Measurements from ENCODE around the gene GALNT6.

The GALNT6 gene

DNA sequence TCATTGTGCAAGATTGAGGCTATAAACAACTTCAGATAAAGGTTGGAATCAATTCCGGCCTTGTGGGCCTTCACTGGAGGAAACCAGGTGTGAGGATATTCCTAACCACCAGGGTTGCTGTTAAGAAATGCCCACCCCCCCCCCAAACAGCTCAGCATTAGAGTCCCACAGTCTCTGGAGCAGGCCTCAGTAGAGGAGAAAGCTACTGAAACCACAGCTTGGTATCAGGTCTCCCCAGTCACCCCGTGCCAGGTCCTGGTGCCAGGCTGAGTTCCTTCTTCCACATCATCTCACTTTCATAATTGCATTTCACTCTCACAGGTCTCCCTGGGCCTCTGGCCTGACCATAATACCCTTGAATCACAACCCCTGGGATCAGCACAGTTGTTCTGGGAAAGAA is 12.5 kb downstream of the GALNT6 start:
- Histone ChIP-seq H3K36me3 (ENCODE audit: insufficient read depth, low read length) (peaks cover 4% of the 10 kb centered on the region; the same call in 1 of the 2 replicates), H3K9ac (ENCODE audit: low read depth, low read length, poor library complexity, severe bottlenecking) (no peak overlapping the region), H3K9me3 (ENCODE audit: insufficient read depth, low read depth, low read length) (no peaks in the 10 kb centered on the region), H3K4me1 (ENCODE audit: insufficient read depth, low read length, poor library complexity, severe bottlenecking) (peaks cover 65% of the 10 kb centered on the region), H3K27me3 (ENCODE audit: insufficient read depth, low read length, poor library complexity, severe bottlenecking) (no peaks in the 10 kb centered on the region), H3F3A (ENCODE audit: low read depth) (peaks cover 1% of the 10 kb centered on the region; the same call in 1 of the 2 replicates), H4K20me1 (ENCODE audit: insufficient read depth, low read length, poor library complexity, severe bottlenecking) (no peaks in the 10 kb centered on the region), H3K9me2 (replicated peaks; ENCODE audit: low read depth, low read length) (no peaks in the 10 kb centered on the region), H3K4me2 (ENCODE audit: low read depth, low read length, poor library complexity, severe bottlenecking) (peak overlapping the region; percentile 23), H3K4me3 (ENCODE audit: low read length, poor library complexity, severe bottlenecking) (no peak overlapping the region), H3K79me2 (ENCODE audit: insufficient read depth, low read length) (peaks cover 6% of the 10 kb centered on the region; the same call in 1 of the 2 replicates), H2AFZ (ENCODE audit: low read length) (no peak overlapping the region)
- no peak for TF ChIP-seq EZH2phosphoT487 (IDR thresholded peaks at IDR 0.05; ENCODE audit: borderline replicate concordance)
- TF ChIP-seq, protein P1, sequence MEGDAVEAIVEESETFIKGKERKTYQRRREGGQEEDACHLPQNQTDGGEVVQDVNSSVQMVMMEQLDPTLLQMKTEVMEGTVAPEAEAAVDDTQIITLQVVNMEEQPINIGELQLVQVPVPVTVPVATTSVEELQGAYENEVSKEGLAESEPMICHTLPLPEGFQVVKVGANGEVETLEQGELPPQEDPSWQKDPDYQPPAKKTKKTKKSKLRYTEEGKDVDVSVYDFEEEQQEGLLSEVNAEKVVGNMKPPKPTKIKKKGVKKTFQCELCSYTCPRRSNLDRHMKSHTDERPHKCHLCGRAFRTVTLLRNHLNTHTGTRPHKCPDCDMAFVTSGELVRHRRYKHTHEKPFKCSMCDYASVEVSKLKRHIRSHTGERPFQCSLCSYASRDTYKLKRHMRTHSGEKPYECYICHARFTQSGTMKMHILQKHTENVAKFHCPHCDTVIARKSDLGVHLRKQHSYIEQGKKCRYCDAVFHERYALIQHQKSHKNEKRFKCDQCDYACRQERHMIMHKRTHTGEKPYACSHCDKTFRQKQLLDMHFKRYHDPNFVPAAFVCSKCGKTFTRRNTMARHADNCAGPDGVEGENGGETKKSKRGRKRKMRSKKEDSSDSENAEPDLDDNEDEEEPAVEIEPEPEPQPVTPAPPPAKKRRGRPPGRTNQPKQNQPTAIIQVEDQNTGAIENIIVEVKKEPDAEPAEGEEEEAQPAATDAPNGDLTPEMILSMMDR (conservative IDR thresholded peaks at IDR 0.05; ENCODE audit: low read length), result no peak

DNA sequence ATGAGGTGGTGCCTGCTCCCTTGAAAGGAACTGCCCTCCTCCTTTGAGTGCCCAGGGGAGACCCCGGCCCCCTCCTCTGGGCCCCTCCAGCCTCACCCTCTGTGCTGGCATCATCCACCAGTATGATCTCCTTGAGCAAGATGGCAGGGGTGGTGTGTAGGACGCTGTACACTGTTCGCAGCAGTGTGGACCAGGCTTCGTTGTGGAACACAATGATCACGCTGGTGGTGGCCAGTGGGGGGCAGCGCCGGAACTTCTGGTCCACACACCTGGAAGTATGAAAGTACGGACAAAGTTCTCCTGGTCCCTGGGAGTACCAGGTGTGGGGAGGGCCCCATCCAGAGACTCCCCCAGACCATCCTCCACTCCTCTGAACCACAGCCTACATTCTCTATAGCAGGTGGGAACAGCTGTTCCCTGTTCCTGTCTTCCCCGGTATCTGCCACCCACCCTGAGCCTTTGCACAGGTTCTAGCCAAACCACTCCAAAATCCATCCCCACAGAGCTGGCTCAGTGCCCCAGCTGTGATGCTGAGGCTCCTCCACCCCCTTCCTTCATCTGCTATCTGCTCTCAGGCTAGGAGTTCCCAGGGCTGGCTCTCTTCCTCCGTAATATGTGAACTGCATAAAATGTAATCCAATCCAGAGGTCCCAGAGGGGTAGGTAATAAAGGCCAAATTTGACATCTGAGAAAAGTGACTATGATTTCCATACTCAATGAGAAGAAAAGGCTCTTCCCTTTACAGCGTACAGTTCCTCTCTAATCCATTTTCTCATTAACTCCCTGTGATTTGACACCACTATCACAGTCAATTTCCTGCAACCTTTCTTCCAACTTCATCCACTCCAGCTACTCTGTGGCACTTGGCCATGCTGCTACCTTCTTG is 13.9 kb downstream of the GALNT6 start:
- Histone ChIP-seq H3K4me2 (ENCODE audit: low read depth, low read length, poor library complexity, severe bottlenecking) (no peak overlapping the region), H3K79me2 (ENCODE audit: insufficient read depth, low read length) (peaks cover 6% of the 10 kb centered on the region; the same call in 1 of the 2 replicates), H2AFZ (ENCODE audit: low read length) (no peak overlapping the region), H3K36me3 (ENCODE audit: insufficient read depth, low read length) (peaks cover 6% of the 10 kb centered on the region; the same call in 1 of the 2 replicates), H3F3A (ENCODE audit: low read depth) (no peaks in the 10 kb centered on the region; the same call in 1 of the 2 replicates), H4K20me1 (ENCODE audit: insufficient read depth, low read length, poor library complexity, severe bottlenecking) (no peaks in the 10 kb centered on the region), H3K9me2 (replicated peaks; ENCODE audit: low read depth, low read length) (no peaks in the 10 kb centered on the region), H3K4me3 (ENCODE audit: low read length, poor library complexity, severe bottlenecking) (no peak overlapping the region), H3K4me1 (ENCODE audit: insufficient read depth, low read length, poor library complexity, severe bottlenecking) (peaks cover 51% of the 10 kb centered on the region), H3K9ac (ENCODE audit: low read depth, low read length, poor library complexity, severe bottlenecking) (no peak overlapping the region), H3K27me3 (ENCODE audit: insufficient read depth, low read length, poor library complexity, severe bottlenecking) (no peaks in the 10 kb centered on the region), H3K9me3 (ENCODE audit: insufficient read depth, low read depth, low read length) (no peaks in the 10 kb centered on the region)
- TF ChIP-seq EZH2phosphoT487 (IDR thresholded peaks at IDR 0.05; ENCODE audit: borderline replicate concordance), result no peak
- TF ChIP-seq, protein P1 (conservative IDR thresholded peaks at IDR 0.05; ENCODE audit: low read length), result peak; percentile 65

DNA sequence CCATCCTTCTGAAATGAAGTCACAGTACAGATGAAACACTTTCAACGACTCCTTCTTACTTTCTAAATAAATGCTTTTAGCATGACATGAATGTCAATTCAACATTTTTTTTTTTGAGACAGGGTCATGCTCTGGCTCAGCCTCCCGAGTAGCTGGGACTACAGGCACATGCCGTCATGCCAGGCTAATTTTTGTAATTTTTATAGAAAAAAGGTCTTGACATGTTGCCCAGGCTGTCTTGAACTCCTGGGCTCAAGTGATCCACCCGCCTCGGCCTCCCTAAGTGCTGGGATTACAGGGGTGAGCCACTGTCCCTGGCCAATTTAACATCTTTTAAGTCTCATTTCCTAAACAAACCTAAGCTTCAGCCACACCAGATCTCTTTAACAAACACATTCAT is 16.4 kb downstream of the GALNT6 start:
- H2AFZ ChIP-seq (ENCODE audit: low read length), result no peak overlapping the region
- peaks cover 55% of the 10 kb centered on the region for H3K4me1 ChIP-seq (ENCODE audit: insufficient read depth, low read length, poor library complexity, severe bottlenecking)
- no peaks in the 10 kb centered on the region for H3K9me3 ChIP-seq (ENCODE audit: insufficient read depth, low read depth, low read length)
- H3K4me3 ChIP-seq (ENCODE audit: low read length, poor library complexity, severe bottlenecking), result no peak overlapping the region
- H3K27me3 ChIP-seq (ENCODE audit: insufficient read depth, low read length, poor library complexity, severe bottlenecking), result no peaks in the 10 kb centered on the region
- H3K4me2 ChIP-seq (ENCODE audit: low read depth, low read length, poor library complexity, severe bottlenecking), result no peak overlapping the region
- peaks cover 7% of the 10 kb centered on the region; the same call in 1 of the 2 replicates for H3K36me3 ChIP-seq (ENCODE audit: insufficient read depth, low read length)
- H3K9me2 ChIP-seq (replicated peaks; ENCODE audit: low read depth, low read length), result no peaks in the 10 kb centered on the region
- H3K79me2 ChIP-seq (ENCODE audit: insufficient read depth, low read length), result peaks cover 8% of the 10 kb centered on the region; the same call in 1 of the 2 replicates
- no peak overlapping the region for H3K9ac ChIP-seq (ENCODE audit: low read depth, low read length, poor library complexity, severe bottlenecking)
- H3F3A ChIP-seq (ENCODE audit: low read depth), result no peaks in the 10 kb centered on the region
- no peaks in the 10 kb centered on the region for H4K20me1 ChIP-seq (ENCODE audit: insufficient read depth, low read length, poor library complexity, severe bottlenecking)
- TF ChIP-seq EZH2phosphoT487 (IDR thresholded peaks at IDR 0.05; ENCODE audit: borderline replicate concordance), result no peak
- TF ChIP-seq, protein P1 (conservative IDR thresholded peaks at IDR 0.05; ENCODE audit: low read length), result no peak

All from Loucy (cell line).